Activated CD8-positive, alpha-beta T cell treated with anti-CD3 and anti-CD28 coated beads for 36 hours (primary cell): ENCODE data around the gene IMPG2. TPM values are rescaled to one million over a fixed set of nuclear protein-coding genes. Genes with fewer than 3 reads are reported as not detected.

ENCODE experiments used
- ATAC-seq: fragments of 200-7000 bp; cut with Tn5 transposase; one replicate; pipeline ENCODE4 v1.10.0; 2021; ENCODE audit warnings: mild to moderate bottlenecking, moderate library complexity
- CTCF ChIA-PET: fragments of 350-600 bp; sonication (Branson Sonifier 250); formaldehyde crosslinking; loops from one replicate; lab custom pipeline; 2021; ENCODE audit warnings: antibody characterized with exemption; lab: Charles Lee
- POLR2A ChIA-PET: fragments of 350-600 bp; sonication (Branson Sonifier 250); formaldehyde crosslinking; loops from one replicate; lab custom pipeline; 2021; ENCODE audit warnings: antibody characterized with exemption; lab: Charles Lee
- DNase-seq: peaks from one replicate; pipeline ENCODE4 v3.0.0-alpha.2; 2020
- H3K27ac Mint-ChIP-seq: one replicate; pipeline ENCODE4 v1.8.0; 2021; ENCODE audit warnings: mild to moderate bottlenecking, mixed read lengths
- H3K27me3 Mint-ChIP-seq: one replicate; pipeline ENCODE4 v1.8.0; 2021; ENCODE audit warnings: mixed read lengths
- H3K36me3 Mint-ChIP-seq: one replicate; pipeline ENCODE4 v1.8.0; 2021; ENCODE audit warnings: low read depth, mixed read lengths
- H3K4me1 Mint-ChIP-seq: one replicate; pipeline ENCODE4 v1.8.0; 2021; ENCODE audit warnings: low read depth, mixed read lengths
- H3K4me3 Mint-ChIP-seq: one replicate; pipeline ENCODE4 v1.8.0; 2021; ENCODE audit warnings: mild to moderate bottlenecking, moderate library complexity, mixed read lengths
- H3K9me3 Mint-ChIP-seq: one replicate; pipeline ENCODE4 v1.8.0; 2021; ENCODE audit warnings: mixed read lengths
- CTCF ChIP-seq: fragments of 200-600 bp; IDR thresholded peaks from one replicate; pipeline ENCODE4 v1.8.0; 2022; ENCODE audit warnings: antibody characterized with exemption, mild to moderate bottlenecking
- intact Hi-C: fragments of 100-400 bp; cut with micrococcal nuclease; formaldehyde crosslinking; loops from one replicate; pipeline ENCODE4 v1.10.0; 2022
- total RNA-seq, 2 experiments: library from RNA; stranded (reverse); gene quantifications; one replicate each; pipeline ENCODE4 v1.2.3, GENCODE V29; 2021

Gene IMPG2
- total RNA-seq, 2 experiments from 2014 or later: 0.13 to 0.14 TPM

GRCh38 chr3:101270149-101270548 is 50.2 kb downstream of the IMPG2 start:
- CTCF ChIA-PET: no interaction called here
- Mint-ChIP-seq H3K4me3 (no peak overlapping the region), H3K36me3 (peaks cover 2% of the 10 kb centered on the region), H3K27ac (no peak overlapping the region), H3K9me3 (no peaks in the 10 kb centered on the region), H3K27me3 (no peaks in the 10 kb centered on the region), H3K4me1 (no peaks in the 10 kb centered on the region)
- intact Hi-C loops: no loop called here
- no peak for DNase-seq
- POLR2A ChIA-PET: no interaction called here
- no peak for TF ChIP-seq CTCF
- no peak for ATAC-seq

GRCh38 chr3:101268971-101269671 is 51.3 kb downstream of the IMPG2 start:
- POLR2A ChIA-PET: no interaction called here
- Mint-ChIP-seq H3K27me3 (no peaks in the 10 kb centered on the region), H3K36me3 (peaks cover 2% of the 10 kb centered on the region), H3K4me3 (no peak overlapping the region), H3K27ac (no peak overlapping the region), H3K9me3 (no peaks in the 10 kb centered on the region), H3K4me1 (no peaks in the 10 kb centered on the region)
- DNase-seq: no peak
- intact Hi-C loops: no loop called here
- TF ChIP-seq CTCF: no peak
- ATAC-seq: no peak
- CTCF ChIA-PET: no interaction called here

GRCh38 chr3:101268141-101268540 is 52.2 kb downstream of the IMPG2 start:
- ChIA-PET CTCF (no interaction called here), POLR2A (no interaction called here)
- no peak overlapping the region for H3K27ac Mint-ChIP-seq
- no peak overlapping the region for H3K4me3 Mint-ChIP-seq
- TF ChIP-seq CTCF: no peak
- peaks cover 2% of the 10 kb centered on the region for H3K36me3 Mint-ChIP-seq
- H3K27me3 Mint-ChIP-seq: no peaks in the 10 kb centered on the region
- H3K9me3 Mint-ChIP-seq: no peaks in the 10 kb centered on the region
- no peak for DNase-seq
- H3K4me1 Mint-ChIP-seq: no peaks in the 10 kb centered on the region
- ATAC-seq: no peak
- intact Hi-C loops: no loop called here

GRCh38 chr3:101266566-101266965 is 53.8 kb downstream of the IMPG2 start:
- H3K9me3 Mint-ChIP-seq: no peaks in the 10 kb centered on the region
- H3K4me1 Mint-ChIP-seq: peaks cover 2% of the 10 kb centered on the region
- ChIA-PET CTCF (no interaction called here), POLR2A (no interaction called here)
- H3K4me3 Mint-ChIP-seq: no peak overlapping the region
- H3K27ac Mint-ChIP-seq: no peak overlapping the region
- DNase-seq: no peak
- TF ChIP-seq CTCF: no peak
- no peaks in the 10 kb centered on the region for H3K36me3 Mint-ChIP-seq
- H3K27me3 Mint-ChIP-seq: no peaks in the 10 kb centered on the region
- no peak for ATAC-seq
- intact Hi-C loops: no loop called here

GRCh38 chr3:101266071-101266470 is 54.3 kb downstream of the IMPG2 start:
- Mint-ChIP-seq H3K4me1 (peaks cover 2% of the 10 kb centered on the region), H3K4me3 (no peak overlapping the region), H3K27me3 (no peaks in the 10 kb centered on the region), H3K36me3 (no peaks in the 10 kb centered on the region), H3K9me3 (no peaks in the 10 kb centered on the region), H3K27ac (no peak overlapping the region)
- POLR2A ChIA-PET: no interaction called here
- CTCF ChIA-PET: no interaction called here
- ATAC-seq: no peak
- DNase-seq: no peak
- TF ChIP-seq CTCF: no peak
- intact Hi-C loops: no loop called here
